LNCaP clone FGC (cell line): ENCODE measurements around the gene SLC25A36.
A peak's percentile ranks its signal among the peaks of the same experiment; 100 is the strongest.

Source experiments
- DNase-seq: peaks from one replicate; pipeline ENCODE4 v3.0.0-alpha.2; 2011; ENCODE audit warnings: low read depth
- H3K4me3 ChIP-seq: 2 replicates; pipeline ENCODE4 v1.5.1; 2011; ENCODE audit warnings: mild to moderate bottlenecking, low read depth, low read length, control low read depth
- TF ChIP-seq, protein P1 (sequence below): IDR thresholded peaks from 2 replicates; pipeline ENCODE4 v1.5.1; 2012; ENCODE audit warnings: mild to moderate bottlenecking; ENCODE audit not compliant: control insufficient read depth, insufficient read depth; ENCODE audit errors: extremely low read depth

SLC25A36 gene

DNA sequence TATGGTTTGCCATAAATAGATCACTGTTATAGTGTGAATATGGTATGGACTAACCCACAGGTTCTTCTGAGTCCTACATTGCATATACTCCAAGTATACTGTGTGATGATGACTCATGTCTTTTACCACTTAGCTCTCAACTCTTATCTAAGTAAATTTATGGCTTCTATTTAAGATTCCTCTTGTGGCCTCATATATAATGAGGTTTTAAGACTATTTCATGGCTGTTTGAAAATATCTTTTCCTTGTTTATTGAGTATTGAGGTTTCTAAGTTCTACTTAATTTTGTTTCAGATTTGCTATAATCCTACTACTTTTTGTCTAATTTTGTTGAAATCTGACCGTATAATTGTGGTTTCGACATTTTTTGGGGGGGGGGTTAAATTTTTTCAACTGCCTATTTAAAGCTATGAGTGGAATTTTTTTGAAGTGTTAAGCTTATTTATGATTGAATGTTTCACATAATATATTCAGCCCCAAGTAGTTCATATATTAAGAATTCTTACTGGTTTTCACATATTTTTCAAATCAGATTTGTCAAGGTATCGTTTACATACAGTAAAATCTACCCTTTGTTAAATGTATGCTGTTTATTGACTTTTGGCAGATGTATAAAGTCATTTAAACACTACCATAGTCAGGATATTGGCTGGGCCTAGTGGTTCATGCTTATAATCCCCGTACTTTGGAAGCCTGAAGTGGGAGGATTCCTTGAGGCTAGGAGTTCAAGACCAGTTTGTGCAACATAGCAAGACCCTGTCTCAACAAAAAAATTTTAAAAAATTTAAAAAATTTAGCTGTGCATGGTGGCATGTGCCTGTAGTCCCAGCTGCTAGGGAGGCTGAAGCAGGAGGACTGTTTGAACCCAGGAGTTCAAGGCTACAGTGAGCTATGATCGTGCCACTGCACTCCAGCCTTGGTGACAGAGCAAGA, 11.7 kb downstream of the SLC25A36 start:
- no peak overlapping the region for H3K4me3 ChIP-seq
- no peak for DNase-seq
- TF ChIP-seq, protein P1, sequence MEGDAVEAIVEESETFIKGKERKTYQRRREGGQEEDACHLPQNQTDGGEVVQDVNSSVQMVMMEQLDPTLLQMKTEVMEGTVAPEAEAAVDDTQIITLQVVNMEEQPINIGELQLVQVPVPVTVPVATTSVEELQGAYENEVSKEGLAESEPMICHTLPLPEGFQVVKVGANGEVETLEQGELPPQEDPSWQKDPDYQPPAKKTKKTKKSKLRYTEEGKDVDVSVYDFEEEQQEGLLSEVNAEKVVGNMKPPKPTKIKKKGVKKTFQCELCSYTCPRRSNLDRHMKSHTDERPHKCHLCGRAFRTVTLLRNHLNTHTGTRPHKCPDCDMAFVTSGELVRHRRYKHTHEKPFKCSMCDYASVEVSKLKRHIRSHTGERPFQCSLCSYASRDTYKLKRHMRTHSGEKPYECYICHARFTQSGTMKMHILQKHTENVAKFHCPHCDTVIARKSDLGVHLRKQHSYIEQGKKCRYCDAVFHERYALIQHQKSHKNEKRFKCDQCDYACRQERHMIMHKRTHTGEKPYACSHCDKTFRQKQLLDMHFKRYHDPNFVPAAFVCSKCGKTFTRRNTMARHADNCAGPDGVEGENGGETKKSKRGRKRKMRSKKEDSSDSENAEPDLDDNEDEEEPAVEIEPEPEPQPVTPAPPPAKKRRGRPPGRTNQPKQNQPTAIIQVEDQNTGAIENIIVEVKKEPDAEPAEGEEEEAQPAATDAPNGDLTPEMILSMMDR, result no peak

DNA sequence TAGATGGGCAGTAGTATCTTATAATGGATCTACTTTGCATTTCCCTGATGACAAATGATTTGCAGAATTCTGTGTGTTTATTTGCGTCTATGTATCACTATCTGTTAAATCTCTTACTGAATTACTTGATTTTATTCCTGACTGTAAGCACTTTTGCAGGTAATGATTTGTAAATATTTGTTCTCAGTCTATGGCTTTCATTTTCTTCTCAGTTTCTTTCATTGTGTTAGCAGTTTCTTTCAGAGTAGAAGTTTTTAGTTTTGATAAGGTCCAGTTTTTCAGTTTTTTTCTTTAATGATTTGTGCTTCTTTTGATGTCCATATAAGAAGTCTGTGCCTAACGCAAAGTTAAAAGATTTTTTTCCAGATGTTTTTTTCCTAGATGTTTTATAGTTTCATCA, 12.9 kb downstream of the SLC25A36 start:
- no peak overlapping the region for H3K4me3 ChIP-seq
- no peak for DNase-seq
- TF ChIP-seq, protein P1, result no peak

DNA sequence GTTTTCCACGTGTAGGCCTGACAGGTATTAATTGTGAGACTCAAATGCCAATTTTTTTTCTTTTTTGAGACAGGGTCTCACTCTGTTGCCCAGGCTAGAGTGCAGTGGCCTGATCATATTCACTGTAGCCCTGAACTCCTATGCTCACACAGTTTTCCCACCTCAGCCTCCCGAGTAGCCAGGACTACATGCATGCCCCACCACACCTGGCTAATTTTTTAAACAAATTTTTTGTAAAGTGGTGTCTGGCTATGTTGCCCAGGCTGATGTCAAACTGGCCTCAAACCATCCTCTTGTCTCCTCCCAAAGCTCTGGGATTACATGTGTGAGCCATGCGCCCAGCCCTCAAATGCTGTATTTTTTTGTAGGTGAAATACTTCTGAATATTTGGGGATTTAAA, 14.0 kb downstream of the SLC25A36 start:
- DNase-seq, result no peak
- TF ChIP-seq, protein P1, result no peak
- no peak overlapping the region for H3K4me3 ChIP-seq

DNA sequence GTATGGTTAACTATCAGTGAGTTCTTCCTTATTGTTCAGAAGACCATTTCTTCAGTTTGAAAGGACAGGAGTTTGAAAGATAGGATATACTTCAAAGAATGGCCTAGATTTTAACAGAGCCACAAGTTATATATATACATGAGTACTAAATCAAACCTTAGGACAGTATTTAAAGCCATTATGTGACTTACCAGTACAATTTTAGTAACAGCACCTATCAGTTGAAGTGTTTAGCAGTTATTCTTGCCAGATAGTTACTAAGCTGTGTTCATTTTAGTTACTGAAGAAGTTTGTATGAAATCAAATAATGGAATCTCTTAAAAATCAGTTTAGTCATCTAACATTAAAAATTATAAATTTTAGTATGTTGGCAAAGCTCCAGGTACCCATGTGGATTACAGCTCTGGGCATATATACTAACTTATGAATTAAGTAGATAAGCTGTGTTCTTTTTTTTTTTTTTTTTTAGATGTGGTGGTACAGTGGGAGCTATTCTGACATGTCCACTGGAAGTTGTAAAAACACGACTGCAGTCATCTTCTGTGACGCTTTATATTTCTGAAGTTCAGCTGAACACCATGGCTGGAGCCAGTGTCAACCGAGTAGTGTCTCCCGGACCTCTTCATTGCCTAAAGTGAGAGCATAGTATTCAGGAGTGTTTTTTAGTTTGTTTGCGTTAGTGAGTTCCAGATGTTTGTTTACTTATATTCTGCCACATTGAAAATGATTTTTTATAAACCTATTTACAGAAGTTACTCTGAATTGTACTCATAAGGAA, 14.6 kb downstream of the SLC25A36 start:
- no peak overlapping the region for H3K4me3 ChIP-seq
- no peak for DNase-seq
- TF ChIP-seq, protein P1, result no peak

DNA sequence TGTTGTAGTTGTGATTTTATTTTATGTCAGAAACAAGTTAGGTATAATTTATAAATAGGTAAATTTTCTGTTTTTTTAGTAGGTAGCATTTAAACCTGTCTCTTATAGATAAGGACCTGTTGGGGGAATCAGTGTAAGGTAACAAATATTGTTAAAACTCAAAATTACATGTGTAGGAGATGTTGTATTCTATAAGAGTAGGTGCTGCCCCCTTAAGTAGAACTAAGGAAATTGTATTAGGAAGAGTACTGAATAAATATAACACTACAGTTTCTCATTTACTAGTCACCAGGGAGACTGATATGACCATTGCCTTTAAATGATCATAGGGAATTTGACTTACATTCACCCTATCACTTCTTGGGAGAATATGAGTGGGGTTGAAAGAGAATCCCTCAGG, 31.2 kb downstream of the SLC25A36 start:
- DNase-seq, result no peak
- TF ChIP-seq, protein P1, result peak; percentile 38
- no peak overlapping the region for H3K4me3 ChIP-seq

- H3K4me3 ChIP-seq, result no peak overlapping the region
- no peak for DNase-seq
- TF ChIP-seq, protein P1, result no peak
These were observed 33.3 kb downstream of the SLC25A36 start for GRCh38 chr3:140974900-140975299.
